ENCODE measurements around the gene VWA3A.

DNA sequence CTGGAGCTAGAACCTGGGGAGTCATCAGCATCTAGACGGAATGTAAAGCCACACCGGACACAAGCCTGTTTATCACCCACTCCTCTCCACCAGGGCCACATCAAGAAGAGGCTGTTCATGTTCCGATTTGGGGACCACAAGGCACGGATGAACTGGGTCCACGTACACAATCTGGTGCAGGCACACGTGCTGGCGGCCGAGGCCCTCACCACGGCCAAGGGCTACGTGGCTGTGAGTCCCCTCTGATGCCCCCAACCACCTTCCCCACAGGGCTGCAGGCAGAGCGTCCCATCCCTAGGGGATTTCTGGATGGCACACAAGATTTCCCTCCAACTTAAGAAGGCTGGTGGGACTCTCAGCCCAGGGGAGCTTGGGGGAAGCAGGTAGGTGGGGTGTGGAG, 89.1 kb downstream of the VWA3A start:
- TF ChIP-seq, protein P1, sequence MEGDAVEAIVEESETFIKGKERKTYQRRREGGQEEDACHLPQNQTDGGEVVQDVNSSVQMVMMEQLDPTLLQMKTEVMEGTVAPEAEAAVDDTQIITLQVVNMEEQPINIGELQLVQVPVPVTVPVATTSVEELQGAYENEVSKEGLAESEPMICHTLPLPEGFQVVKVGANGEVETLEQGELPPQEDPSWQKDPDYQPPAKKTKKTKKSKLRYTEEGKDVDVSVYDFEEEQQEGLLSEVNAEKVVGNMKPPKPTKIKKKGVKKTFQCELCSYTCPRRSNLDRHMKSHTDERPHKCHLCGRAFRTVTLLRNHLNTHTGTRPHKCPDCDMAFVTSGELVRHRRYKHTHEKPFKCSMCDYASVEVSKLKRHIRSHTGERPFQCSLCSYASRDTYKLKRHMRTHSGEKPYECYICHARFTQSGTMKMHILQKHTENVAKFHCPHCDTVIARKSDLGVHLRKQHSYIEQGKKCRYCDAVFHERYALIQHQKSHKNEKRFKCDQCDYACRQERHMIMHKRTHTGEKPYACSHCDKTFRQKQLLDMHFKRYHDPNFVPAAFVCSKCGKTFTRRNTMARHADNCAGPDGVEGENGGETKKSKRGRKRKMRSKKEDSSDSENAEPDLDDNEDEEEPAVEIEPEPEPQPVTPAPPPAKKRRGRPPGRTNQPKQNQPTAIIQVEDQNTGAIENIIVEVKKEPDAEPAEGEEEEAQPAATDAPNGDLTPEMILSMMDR (conservative IDR thresholded peaks at IDR 0.05; ENCODE audit: low read depth, low read length) = no peak
- no peak for TF ChIP-seq EZH2 (IDR thresholded peaks at IDR 0.05; ENCODE audit: borderline replicate concordance, low read depth, low read length, poor library complexity, severe bottlenecking)
